K562 (cell line): ENCODE measurements around the gene CHRM4. TPM values are rescaled to one million over a fixed set of nuclear protein-coding genes. Genes with fewer than 3 reads are reported as not detected.

Experiments used
- ATAC-seq: fragments of 200-7000 bp; cut with Tn5 transposase; 3 replicates; pipeline ENCODE4 v1.9.1; 2020; ENCODE audit warnings: moderate library complexity
- BruUV-seq: library from RNA; stranded (reverse); fragments of 400-500 nt; replicated peaks from 2 replicates; lab custom pipeline; 2021; lab: Mats Ljungman, UMichigan
- CTCF ChIA-PET: fragments of 300-600 bp; formaldehyde crosslinking; extraction: SDS; loops from one replicate; lab custom pipeline; 2021; ENCODE audit warnings: low intra/inter-chr PET ratio; lab: Yijun Ruan, JAX
- POLR2A ChIA-PET: fragments of 300-600, 350-650 bp; sonication (Branson Sonifier 250); formaldehyde crosslinking; extraction: SDS; loops from one replicate; lab custom pipeline; 2021; ENCODE audit warnings: antibody characterized with exemption, inconsistent platforms; lab: Yijun Ruan, JAX
- DNase-seq, 4 experiments: peaks; one replicate each; pipeline versions ENCODE4 v3.0.0 to v3.0.0-alpha.2; 2011 to 2018; ENCODE audit warnings: low spot score in 3 of 4, mixed read lengths in 3 of 4; ENCODE audit errors: extremely low read depth in 1 of 4
- FAIRE-seq: peaks from 2 replicates; lab custom pipeline; 2011; peaks lifted over from hg19 to GRCh38; lab: Jason Lieb, UNC
- H2AFZ ChIP-seq: 2 replicates; pipeline ENCODE4 v1.6.0; 2011; ENCODE audit warnings: low read depth, low read length, control low read depth, inconsistent platforms
- H3K27ac ChIP-seq: fragments of 200-600 bp; 3 replicates; pipeline ENCODE4 v1.8.0; 2011; ENCODE audit warnings: low read depth, mild to moderate bottlenecking, control low read depth, inconsistent platforms, low read length, moderate library complexity, mixed read lengths; ENCODE audit errors: extremely low read depth
- H3K27me3 ChIP-seq, 2 experiments: fragments of 300-600 bp in 1 of 2; 2 replicates in 1 of 2; 3 replicates in 1 of 2; pipeline versions ENCODE4 v1.6.0 to v1.8.0; 2011; ENCODE audit warnings: inconsistent platforms in 2 of 2, low read length in 2 of 2, mild to moderate bottlenecking in 1 of 2, mixed read lengths in 1 of 2, moderate library complexity in 1 of 2; ENCODE audit not compliant: control insufficient read depth in 2 of 2, insufficient read depth in 2 of 2
- H3K36me3 ChIP-seq: fragments of 300-600 bp; 3 replicates; pipeline ENCODE4 v1.8.0; 2011; ENCODE audit warnings: mild to moderate bottlenecking, low read length, inconsistent platforms; ENCODE audit not compliant: control insufficient read depth, insufficient read depth
- H3K4me1 ChIP-seq, 2 experiments: fragments of 200-600 bp in 1 of 2; replicated peaks in 1 of 2; 2 replicates in 1 of 2; 3 replicates in 1 of 2; pipeline versions ENCODE4 v1.5.1 to v1.8.0; 2011; ENCODE audit warnings: inconsistent platforms in 2 of 2, low read length in 2 of 2, mild to moderate bottlenecking in 1 of 2, mixed read lengths in 1 of 2, moderate library complexity in 1 of 2; ENCODE audit not compliant: control insufficient read depth in 2 of 2, insufficient read depth in 2 of 2
- H3K4me2 ChIP-seq: 2 replicates; pipeline ENCODE4 v1.6.1; 2011; ENCODE audit warnings: low read length, control low read depth, inconsistent platforms, mixed read lengths; ENCODE audit not compliant: insufficient read depth
- H3K4me3 ChIP-seq: fragments of 200-600 bp; sonication (generic), shearing (Covaris generic); 2 replicates; pipeline ENCODE4 v1.5.1; 2016; ENCODE audit warnings: control low read depth, inconsistent platforms
- H3K79me2 ChIP-seq: fragments of 200-600 bp; 3 replicates; pipeline ENCODE4 v1.8.0; 2011; ENCODE audit warnings: low read length, inconsistent platforms; ENCODE audit not compliant: control insufficient read depth, insufficient read depth
- H3K9ac ChIP-seq, 2 experiments: 2 replicates each; pipeline versions ENCODE4 v1.6.0 to v1.6.1; 2011; ENCODE audit warnings: low read depth in 2 of 2, low read length in 2 of 2, control low read depth in 1 of 2, inconsistent platforms in 1 of 2, mild to moderate bottlenecking in 1 of 2, mixed read lengths in 1 of 2; ENCODE audit not compliant: insufficient read depth in 1 of 2
- H3K9me1 ChIP-seq: one replicate; pipeline ENCODE4 v1.6.0; 2011; ENCODE audit warnings: inconsistent platforms, mild to moderate bottlenecking, low read length, moderate library complexity; ENCODE audit not compliant: control insufficient read depth, insufficient read depth
- H3K9me3 ChIP-seq: replicated peaks from 2 replicates; pipeline ENCODE4 v1.5.1; 2011; ENCODE audit warnings: low read depth, low read length, inconsistent platforms; ENCODE audit not compliant: control insufficient read depth, insufficient read depth
- H4K20me1 ChIP-seq: replicated peaks from 2 replicates; pipeline ENCODE4 v1.6.1; 2011; ENCODE audit warnings: low read length, inconsistent platforms, mixed read lengths; ENCODE audit not compliant: control insufficient read depth, insufficient read depth
- BMI1 ChIP-seq: fragments of 150-350 bp; IDR thresholded peaks from 2 replicates; pipeline ENCODE4 v1.6.1; 2014; ENCODE audit warnings: low read length
- DACH1 ChIP-seq: fragments of 450-650 bp; IDR thresholded peaks from 2 replicates; pipeline ENCODE4 v1.6.1; 2018; ENCODE audit not compliant: partially characterized antibody
- HIVEP1 ChIP-seq: fragments of 250-450 bp; sonication (Bioruptor Pico); IDR thresholded peaks from 2 replicates; pipeline ENCODE4 v1.4.0; 2020; ENCODE audit warnings: mild to moderate bottlenecking
- MAZ ChIP-seq, 2 experiments: fragments of 450-650 bp in 1 of 2; sonication (generic) in 1 of 2; formaldehyde crosslinking; IDR thresholded peaks in 1 of 2; conservative IDR thresholded peaks in 1 of 2; 2 replicates each; pipeline versions ENCODE4 v1.4.0 to v1.5.0; 2020; ENCODE audit warnings: mild to moderate bottlenecking in 1 of 2, missing genetic modification reagents in 1 of 2
- NCOA1 ChIP-seq: fragments of 450-650 bp; IDR thresholded peaks from 2 replicates; pipeline ENCODE4 v1.6.1; 2016; ENCODE audit warnings: low read depth
- PBX2 ChIP-seq, 2 experiments: IDR thresholded peaks in 1 of 2; conservative IDR thresholded peaks in 1 of 2; 2 replicates each; pipeline ENCODE4 v1.6.1; 2016; ENCODE audit warnings: low read depth in 2 of 2, mild to moderate bottlenecking in 1 of 2, missing compliant biosample characterization in 1 of 2, missing genetic modification characterization in 1 of 2, moderate library complexity in 1 of 2
- RBM14 ChIP-seq: fragments of 200-400 bp; formaldehyde crosslinking; IDR thresholded peaks from 2 replicates; pipeline ENCODE4 v1.6.1; 2018; ENCODE audit warnings: low read depth, mild to moderate bottlenecking, low read length, moderate library complexity, borderline replicate concordance; ENCODE audit not compliant: insufficient read depth
- RBM22 ChIP-seq: fragments of 200-400 bp; formaldehyde crosslinking; IDR thresholded peaks from 2 replicates; pipeline ENCODE4 v1.6.1; 2018; ENCODE audit warnings: low read length, low read depth; ENCODE audit not compliant: poor library complexity, severe bottlenecking
- RBM25 ChIP-seq: fragments of 200-400 bp; formaldehyde crosslinking; IDR thresholded peaks from 2 replicates; pipeline ENCODE4 v1.6.1; 2018; ENCODE audit warnings: low read length, low read depth, moderate library complexity; ENCODE audit not compliant: severe bottlenecking
- ZNF431 ChIP-seq: sonication (generic); formaldehyde crosslinking; IDR thresholded peaks from 2 replicates; pipeline ENCODE4 v1.8.0; 2022; ENCODE audit warnings: mild to moderate bottlenecking, missing genetic modification reagents
- WGBS: fragments of 100-300 bp; shearing (Covaris generic); methylation state at CpG from one replicate; pipeline ENCODE4 v1.1.6; 2016; ENCODE audit warnings: low coverage, mixed read lengths; ENCODE audit not compliant: insufficient coverage; ENCODE audit errors: missing lambda C conversion rate; 5-methylcytosine and 5-hydroxymethylcytosine counted together
- in situ Hi-C: fragments of 300-500 bp; cut with MboI; formaldehyde crosslinking; loops from 4 replicates; pipeline ENCODE4 v1.15.0; 2018; ENCODE audit warnings: inconsistent platforms, mixed read lengths
- intact Hi-C: fragments of 100-400 bp; cut with micrococcal nuclease; formaldehyde crosslinking; loops from 2 replicates; pipeline ENCODE4 v1.14.2; 2022
- polyA plus RNA-seq, 8 experiments: library from polyadenylated mRNA; depleted of rRNA in 4 of 8; stranded (reverse) in 5 of 8; unstranded in 3 of 8; fragments of >200 nt; fragmentation: Nextera tagmentation in 2 of 8; fragmentation: Illumina TruSeq in 1 of 8; extraction: Ambion mirVana in 2 of 8; extraction: Trizol in 1 of 8; gene quantifications; 2 replicates each; pipeline versions ENCODE4 v1.2.1 to v1.2.3, GENCODE V29; 2011 to 2014; ENCODE audit warnings: inconsistent platforms in 1 of 8, missing spikeins in 1 of 8
- total RNA-seq, 7 experiments: library from RNA; depleted of rRNA in 6 of 7; stranded (reverse); fragments of >200 nt in 6 of 7; fragmentation: Illumina TruSeq in 2 of 7; extraction: Trizol in 2 of 7; gene quantifications; 2 replicates each; pipeline versions ENCODE4 v1.2.1 to v1.2.3, GENCODE V29; 2011 to 2021; ENCODE audit warnings: low replicate concordance in 1 of 7

The CHRM4 gene
- total and polyA plus RNA-seq, 9 of the 15 experiments (the other 6 are each of a cell fraction or from before 2014, with no cell fraction given), result 0.22 to 1.3 (median 0.40) TPM; not detected in 2

GRCh38 chr11:46438211-46438610 is 46.6 kb upstream of the CHRM4 start:
- no peaks in the 10 kb centered on the region for H3K27me3 ChIP-seq
- H3K4me2 ChIP-seq, result no peak overlapping the region
- no TSS peak for BruUV-seq
- H3K9ac ChIP-seq, result no peak overlapping the region
- POLR2A ChIA-PET, result interaction anchor here (0.5 to 3.2 kb wide), 2 partner anchors 8 to 30 kb away, joined by 3 to 13 read pairs; no protein-coding TSS in a partner anchor
- H3K79me2 ChIP-seq, result no peaks in the 10 kb centered on the region
- intact Hi-C loops (no loop called here), in situ Hi-C loops (no loop called here)
- DNase-seq (no peak), FAIRE-seq (no peak), ATAC-seq (no peak)
- H3K9me1 ChIP-seq, result no peaks in the 10 kb centered on the region
- peaks cover 0 to 3% of the 10 kb centered on the region in 2 experiments; a peak in 2 of 5 replicates for H3K4me1 ChIP-seq
- H3K4me3 ChIP-seq, result no peak overlapping the region
- H3K9me3 ChIP-seq, result no peaks in the 10 kb centered on the region
- WGBS, result 40% methylated on average over 4 of the region's 4 CpGs
- H3K27ac ChIP-seq, result no peak overlapping the region
- H3K36me3 ChIP-seq, result peaks cover 36% of the 10 kb centered on the region; the same call in 2 of the 3 replicates
- no peak overlapping the region for H2AFZ ChIP-seq
- no peaks in the 10 kb centered on the region for H4K20me1 ChIP-seq
- CTCF ChIA-PET, result no interaction called here
- TF ChIP-seq ZNF431 (CRISPR knock-in tag) (no peak), PBX2 (CRISPR knock-in tag; IDR thresholded peaks at IDR 0.05; ENCODE audit: low read depth) (no peak), PBX2 (tag; conservative IDR thresholded peaks at IDR 0.05; ENCODE audit: low read depth) (no peak), RBM25 (no peak), BMI1 (no peak), RBM14 (no peak), HIVEP1 (CRISPR knock-in tag) (no peak), RBM22 (no peak), MAZ (CRISPR knock-in tag; conservative IDR thresholded peaks at IDR 0.05 in 1 of 2, IDR thresholded peaks at IDR 0.05 in 1 of 2) (no peak), DACH1 (no peak), NCOA1 (no peak)
- TF ChIP-seq, all 486 proteins: peak for 0
